SU-DHL-6 (cell line): ENCODE data around the gene KRT23.

Experiments
- H2AFZ ChIP-seq: fragments of 200-600 bp; sonication (generic); 2 replicates; pipeline ENCODE4 v1.6.1; 2014; ENCODE audit warnings: low read depth, mild to moderate bottlenecking, moderate library complexity, mixed read lengths, antibody characterized with exemption, low read length; ENCODE audit not compliant: severe bottlenecking
- H3F3A ChIP-seq: fragments of 200-600 bp; shearing (Covaris generic); 2 replicates; pipeline ENCODE4 v1.6.0; 2016; ENCODE audit warnings: antibody characterized with exemption, mild to moderate bottlenecking; ENCODE audit not compliant: insufficient read depth
- H3K27ac ChIP-seq: fragments of 200-600 bp; sonication (generic); 2 replicates; pipeline ENCODE4 v1.5.1; 2016; ENCODE audit warnings: low read depth, mild to moderate bottlenecking, low read length, moderate library complexity, mixed read lengths
- H3K27me3 ChIP-seq: fragments of 200-600 bp; sonication (generic), shearing (Covaris generic); 2 replicates; pipeline ENCODE4 v1.6.0; 2014; ENCODE audit warnings: mild to moderate bottlenecking, low read length
- H3K36me3 ChIP-seq: fragments of 200-600 bp; sonication (generic); 2 replicates; pipeline ENCODE4 v1.6.1; 2014; ENCODE audit warnings: mild to moderate bottlenecking, low read length, mixed read lengths
- H3K4me2 ChIP-seq: fragments of 300-600, 200-600 bp; shearing (Covaris generic), sonication (generic); 2 replicates; pipeline ENCODE4 v1.6.0; 2014; ENCODE audit warnings: low read length, low read depth, mild to moderate bottlenecking; ENCODE audit not compliant: poor library complexity, severe bottlenecking
- H3K4me3 ChIP-seq: fragments of 200-600 bp; sonication (generic); 2 replicates; pipeline ENCODE4 v1.5.1; 2014; ENCODE audit warnings: antibody characterized with exemption, low read length, mild to moderate bottlenecking, mixed read lengths; ENCODE audit not compliant: insufficient read depth, poor library complexity, severe bottlenecking
- H3K79me2 ChIP-seq: fragments of 200-600 bp; sonication (generic); 2 replicates; pipeline ENCODE4 v1.6.1; 2014; ENCODE audit warnings: mild to moderate bottlenecking, low read length, moderate library complexity; ENCODE audit not compliant: insufficient read depth
- H3K9ac ChIP-seq: fragments of 200-600 bp; sonication (generic); 2 replicates; pipeline ENCODE4 v1.7.0; 2014; ENCODE audit warnings: mild to moderate bottlenecking, low read length
- H3K9me2 ChIP-seq: fragments of 200-600 bp; sonication (generic); replicated peaks from 2 replicates; pipeline ENCODE4 v1.6.1; 2014; ENCODE audit warnings: low read length; ENCODE audit not compliant: insufficient read depth
- H3K9me3 ChIP-seq: fragments of 200-600 bp; sonication (generic); 2 replicates; pipeline ENCODE4 v1.6.1; 2014; ENCODE audit warnings: low read length, mixed read lengths; ENCODE audit not compliant: insufficient read depth
- H4K20me1 ChIP-seq: fragments of 200-600 bp; sonication (generic); 2 replicates; pipeline ENCODE4 v1.6.1; 2014; ENCODE audit warnings: low read depth, mild to moderate bottlenecking, antibody characterized with exemption, low read length, moderate library complexity, mixed read lengths
- EZH2phosphoT487 ChIP-seq: fragments of 200-600 bp; sonication (generic), shearing (Covaris generic); conservative IDR thresholded peaks from 2 replicates; pipeline ENCODE4 v1.6.1; 2018; ENCODE audit warnings: mild to moderate bottlenecking, antibody characterized with exemption, low read length, moderate library complexity, mixed read lengths
- TF ChIP-seq, protein P1 (sequence below): fragments of 200-600 bp; sonication (generic); IDR thresholded peaks from one replicate; pipeline ENCODE4 v1.5.1; 2017; ENCODE audit warnings: antibody characterized with exemption, mild to moderate bottlenecking, low read length, moderate library complexity; ENCODE audit not compliant: insufficient read depth, poor library complexity, severe bottlenecking

KRT23 gene

GRCh38 chr17:40950176-40950575 lies 12.7 kb upstream of the KRT23 start:
- H3K9me2 ChIP-seq = no peaks in the 10 kb centered on the region
- no peak for TF ChIP-seq EZH2phosphoT487
- TF ChIP-seq, protein P1, sequence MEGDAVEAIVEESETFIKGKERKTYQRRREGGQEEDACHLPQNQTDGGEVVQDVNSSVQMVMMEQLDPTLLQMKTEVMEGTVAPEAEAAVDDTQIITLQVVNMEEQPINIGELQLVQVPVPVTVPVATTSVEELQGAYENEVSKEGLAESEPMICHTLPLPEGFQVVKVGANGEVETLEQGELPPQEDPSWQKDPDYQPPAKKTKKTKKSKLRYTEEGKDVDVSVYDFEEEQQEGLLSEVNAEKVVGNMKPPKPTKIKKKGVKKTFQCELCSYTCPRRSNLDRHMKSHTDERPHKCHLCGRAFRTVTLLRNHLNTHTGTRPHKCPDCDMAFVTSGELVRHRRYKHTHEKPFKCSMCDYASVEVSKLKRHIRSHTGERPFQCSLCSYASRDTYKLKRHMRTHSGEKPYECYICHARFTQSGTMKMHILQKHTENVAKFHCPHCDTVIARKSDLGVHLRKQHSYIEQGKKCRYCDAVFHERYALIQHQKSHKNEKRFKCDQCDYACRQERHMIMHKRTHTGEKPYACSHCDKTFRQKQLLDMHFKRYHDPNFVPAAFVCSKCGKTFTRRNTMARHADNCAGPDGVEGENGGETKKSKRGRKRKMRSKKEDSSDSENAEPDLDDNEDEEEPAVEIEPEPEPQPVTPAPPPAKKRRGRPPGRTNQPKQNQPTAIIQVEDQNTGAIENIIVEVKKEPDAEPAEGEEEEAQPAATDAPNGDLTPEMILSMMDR = no peak
- no peak overlapping the region for H3K27ac ChIP-seq
- H3K9me3 ChIP-seq = no peaks in the 10 kb centered on the region
- no peaks in the 10 kb centered on the region for H4K20me1 ChIP-seq
- no peak overlapping the region for H3K9ac ChIP-seq
- H3K79me2 ChIP-seq = no peaks in the 10 kb centered on the region
- no peaks in the 10 kb centered on the region for H3F3A ChIP-seq
- H3K4me2 ChIP-seq = no peak overlapping the region
- no peaks in the 10 kb centered on the region for H3K36me3 ChIP-seq
- no peak overlapping the region for H2AFZ ChIP-seq
- no peaks in the 10 kb centered on the region for H3K27me3 ChIP-seq
- H3K4me3 ChIP-seq = no peak overlapping the region

DNA sequence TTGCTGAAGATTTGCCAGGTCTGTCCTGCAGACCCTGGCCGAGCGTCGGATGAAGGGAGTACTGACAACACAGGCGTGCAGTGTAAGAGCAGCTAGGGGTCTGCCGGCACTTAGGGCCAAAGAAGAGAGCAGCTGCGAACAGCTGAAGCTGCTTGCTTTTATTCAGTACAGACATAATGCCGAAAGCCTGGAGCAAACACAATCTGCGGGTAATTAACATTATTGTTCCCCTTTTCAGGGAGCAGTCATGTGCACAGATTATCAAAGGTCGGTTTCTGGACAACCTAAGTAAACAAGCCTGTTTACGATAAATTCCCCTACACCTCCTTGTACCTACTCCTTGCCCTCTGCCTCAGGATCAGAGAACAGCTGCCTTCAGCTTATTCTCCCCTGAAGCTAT lies 12.0 kb upstream of the KRT23 start:
- Histone ChIP-seq H3K9me3 (no peaks in the 10 kb centered on the region), H3K79me2 (no peaks in the 10 kb centered on the region), H3K4me2 (no peak overlapping the region), H4K20me1 (no peaks in the 10 kb centered on the region), H2AFZ (no peak overlapping the region), H3K36me3 (no peaks in the 10 kb centered on the region), H3K9ac (no peak overlapping the region), H3K27ac (no peak overlapping the region), H3K9me2 (no peaks in the 10 kb centered on the region), H3F3A (no peaks in the 10 kb centered on the region), H3K4me3 (no peak overlapping the region), H3K27me3 (no peaks in the 10 kb centered on the region)
- TF ChIP-seq EZH2phosphoT487 = no peak
- TF ChIP-seq, protein P1 = no peak

DNA sequence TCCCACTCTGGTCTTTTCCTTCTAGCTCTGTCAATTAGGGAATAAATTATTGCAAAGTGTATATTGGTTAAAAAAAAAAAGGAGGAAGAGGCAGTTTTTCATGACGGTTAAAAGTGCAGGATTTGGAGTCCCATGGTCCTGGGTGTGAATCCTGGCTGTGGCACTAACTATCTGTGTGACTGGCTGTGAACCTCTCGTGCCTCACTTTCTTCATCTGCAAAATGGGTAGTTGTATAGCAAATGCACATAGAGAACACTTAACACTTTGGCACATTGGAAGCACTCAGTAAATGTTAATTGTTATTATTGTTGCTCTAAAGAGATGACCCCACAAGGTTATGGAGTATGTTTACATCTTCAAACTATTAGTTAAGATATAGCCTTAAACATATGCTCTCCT lies 10.5 kb upstream of the KRT23 start:
- no peaks in the 10 kb centered on the region for H4K20me1 ChIP-seq
- TF ChIP-seq EZH2phosphoT487 = no peak
- TF ChIP-seq, protein P1 = no peak
- H3K4me2 ChIP-seq = no peak overlapping the region
- no peak overlapping the region for H3K27ac ChIP-seq
- no peaks in the 10 kb centered on the region for H3K9me3 ChIP-seq
- no peaks in the 10 kb centered on the region for H3K79me2 ChIP-seq
- H2AFZ ChIP-seq = no peak overlapping the region
- no peaks in the 10 kb centered on the region for H3K9me2 ChIP-seq
- H3K27me3 ChIP-seq = no peaks in the 10 kb centered on the region
- H3K4me3 ChIP-seq = no peak overlapping the region
- no peaks in the 10 kb centered on the region for H3K36me3 ChIP-seq
- no peaks in the 10 kb centered on the region for H3F3A ChIP-seq
- no peak overlapping the region for H3K9ac ChIP-seq

- Histone ChIP-seq H3K79me2 (no peaks in the 10 kb centered on the region), H3K4me3 (no peak overlapping the region), H3K27ac (no peak overlapping the region), H4K20me1 (no peaks in the 10 kb centered on the region), H3F3A (no peaks in the 10 kb centered on the region), H3K9me2 (no peaks in the 10 kb centered on the region), H2AFZ (no peak overlapping the region), H3K9me3 (no peaks in the 10 kb centered on the region), H3K27me3 (no peaks in the 10 kb centered on the region), H3K4me2 (no peak overlapping the region), H3K36me3 (no peaks in the 10 kb centered on the region), H3K9ac (no peak overlapping the region)
- TF ChIP-seq EZH2phosphoT487 = no peak
- TF ChIP-seq, protein P1 = no peak
These were observed 8.0 kb upstream of the KRT23 start for GRCh38 chr17:40945414-40945813.
